HK-2 (cell line): Measurements from ENCODE around the gene DNAJB5.
"Not testable (repeated sequence)": the region's sequence is repeated elsewhere in the genome, so short reads cannot be mapped to it uniquely, and the experiment has no call there.

Source experiments
- DNase-seq: peaks from one replicate; pipeline ENCODE4 v3.0.0-alpha.2; 2018; ENCODE audit not compliant: unreplicated experiment

DNAJB5 gene

GRCh38 chr9:35000535-35001284 is 11.2 kb downstream of the DNAJB5 start:
- no peak for DNase-seq

DNA sequence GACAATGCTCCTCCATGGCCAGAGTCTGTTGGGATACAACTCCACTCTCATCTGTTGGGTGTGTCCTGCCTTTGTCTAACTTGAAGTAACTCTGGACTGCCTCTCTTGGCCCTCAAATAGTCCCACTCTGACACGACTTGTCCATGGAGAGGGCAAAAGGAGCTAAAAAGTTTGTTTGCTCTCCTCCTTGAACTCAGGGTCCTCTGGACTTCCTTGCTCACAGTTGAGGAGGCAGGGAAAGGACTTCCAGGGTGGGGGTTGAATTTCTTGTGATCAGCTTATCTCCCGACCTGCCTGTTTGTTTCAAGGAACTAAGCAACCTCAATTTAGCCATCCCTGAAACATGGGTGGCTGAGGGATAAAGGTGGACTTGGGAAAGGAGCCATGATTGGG is 11.7 kb downstream of the DNAJB5 start:
- DNase-seq: no peak

GRCh38 chr9:35001803-35002502 is 12.4 kb downstream of the DNAJB5 start:
- DNase-seq: no peak

DNA sequence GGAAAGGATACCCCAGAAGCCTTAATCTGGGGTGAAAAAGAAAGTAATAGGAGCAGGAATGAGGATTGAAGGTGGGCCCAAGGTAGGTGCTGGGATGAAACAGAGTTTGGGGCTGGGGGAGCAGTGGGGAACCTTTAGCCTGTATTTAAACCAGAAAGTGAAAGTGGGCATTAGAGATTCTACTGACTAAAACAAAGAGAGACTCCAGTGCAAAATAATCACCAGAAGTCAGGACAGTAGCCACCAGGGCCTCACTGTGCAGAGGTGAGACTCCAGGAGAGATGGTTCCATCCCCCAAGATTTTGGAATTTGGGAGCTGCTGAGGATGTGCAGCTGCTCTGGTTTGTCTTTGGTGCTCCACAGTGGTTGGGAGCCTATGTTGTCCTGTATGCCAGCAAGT is 13.1 kb downstream of the DNAJB5 start:
- no peak for DNase-seq

DNA sequence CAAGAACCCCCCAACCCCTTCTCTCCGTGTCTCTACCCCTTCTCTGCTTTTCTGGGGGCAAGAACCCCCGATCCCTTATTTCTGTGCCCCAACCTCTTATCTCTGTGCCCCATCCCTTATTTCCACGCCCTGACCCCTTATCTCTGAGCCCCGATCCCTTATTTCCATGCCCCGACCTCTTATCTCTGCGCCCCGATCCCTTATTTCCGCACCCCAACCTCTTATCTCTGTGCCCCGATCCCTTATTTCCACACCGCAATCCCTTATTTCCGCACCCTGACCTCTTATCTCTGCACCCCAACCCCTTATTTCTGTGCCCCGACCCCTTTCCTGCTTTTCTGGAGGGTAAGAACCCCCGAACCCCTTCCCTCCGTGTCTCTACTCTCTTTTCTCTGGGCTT is 14.8 kb downstream of the DNAJB5 start:
- not testable (repeated sequence) for DNase-seq

- DNase-seq: no peak
These were observed 20.9 kb downstream of the DNAJB5 start for GRCh38 chr9:35010351-35010958.

- no peak for DNase-seq
These were observed 25.0 kb downstream of the DNAJB5 start for GRCh38 chr9:35014517-35014916.

DNA sequence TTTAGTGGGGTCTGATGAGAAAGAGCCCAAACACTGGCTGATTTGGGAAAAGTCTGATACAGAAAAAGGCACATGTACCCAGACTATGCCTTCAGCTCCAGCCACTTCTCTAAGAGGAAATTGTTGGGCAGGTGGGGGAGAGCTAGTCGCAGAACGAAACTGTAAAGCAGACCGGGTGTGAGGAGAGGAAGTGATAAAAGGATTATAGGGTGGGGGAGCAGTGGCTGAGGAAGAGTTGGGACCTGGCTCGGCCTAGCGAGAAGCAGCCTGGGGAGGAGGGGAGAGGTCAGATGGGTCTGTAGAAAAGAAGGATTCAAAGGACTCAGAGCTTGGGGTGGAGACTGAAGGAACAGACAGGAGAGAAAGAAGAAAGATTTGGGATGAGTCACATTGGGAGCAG is 33.9 kb downstream of the DNAJB5 start:
- DNase-seq: not testable (repeated sequence)

GRCh38 chr9:35026671-35027070 is 37.1 kb downstream of the DNAJB5 start:
- DNase-seq: no peak

GRCh38 chr9:35027374-35027773 is 37.8 kb downstream of the DNAJB5 start:
- no peak for DNase-seq

DNA sequence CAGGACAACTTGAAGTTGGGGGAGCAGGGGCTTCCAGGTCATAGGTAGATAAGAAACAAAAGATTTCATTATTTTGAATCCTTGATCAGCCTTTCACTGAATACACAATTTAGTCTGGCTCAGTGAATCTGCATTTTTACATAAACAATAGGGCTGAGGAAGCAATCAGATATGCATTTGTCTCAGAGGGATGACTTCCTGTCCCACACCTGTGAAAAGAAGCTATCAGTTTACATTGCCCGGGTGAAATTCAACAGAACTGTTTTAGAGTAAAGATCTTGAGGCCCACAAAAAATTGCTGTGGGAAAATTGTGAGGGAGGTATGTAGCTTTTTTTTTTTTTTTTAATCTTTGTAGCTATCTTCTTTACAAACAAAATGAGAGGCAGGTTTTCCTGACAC is 38.3 kb downstream of the DNAJB5 start:
- no peak for DNase-seq

- no peak for DNase-seq
These were observed 38.8 kb downstream of the DNAJB5 start for GRCh38 chr9:35028341-35028740.

- DNase-seq: no peak
These were observed 39.7 kb downstream of the DNAJB5 start for GRCh38 chr9:35029241-35029640.

- DNase-seq: no peak
These were observed 40.3 kb downstream of the DNAJB5 start for GRCh38 chr9:35029852-35030251.

DNA sequence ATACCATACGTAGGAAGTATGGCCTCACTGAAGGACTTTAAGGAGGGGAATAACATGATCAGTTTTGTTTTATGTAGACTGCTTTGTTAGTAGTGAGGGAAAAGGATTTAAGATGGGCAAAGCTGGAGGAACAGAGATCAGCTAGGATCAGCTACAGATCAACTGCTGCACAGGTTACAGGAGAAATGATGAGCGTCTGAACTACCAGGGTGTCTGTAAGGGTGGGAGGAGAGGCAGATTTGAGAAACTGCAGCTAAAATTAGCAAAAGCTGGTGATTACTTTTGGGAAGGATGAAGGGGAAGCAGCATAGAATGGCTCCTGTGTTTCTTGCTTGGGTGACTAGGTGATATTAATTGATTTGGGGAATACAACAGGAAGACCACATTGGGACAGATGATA is 43.6 kb downstream of the DNAJB5 start:
- DNase-seq: no peak

DNA sequence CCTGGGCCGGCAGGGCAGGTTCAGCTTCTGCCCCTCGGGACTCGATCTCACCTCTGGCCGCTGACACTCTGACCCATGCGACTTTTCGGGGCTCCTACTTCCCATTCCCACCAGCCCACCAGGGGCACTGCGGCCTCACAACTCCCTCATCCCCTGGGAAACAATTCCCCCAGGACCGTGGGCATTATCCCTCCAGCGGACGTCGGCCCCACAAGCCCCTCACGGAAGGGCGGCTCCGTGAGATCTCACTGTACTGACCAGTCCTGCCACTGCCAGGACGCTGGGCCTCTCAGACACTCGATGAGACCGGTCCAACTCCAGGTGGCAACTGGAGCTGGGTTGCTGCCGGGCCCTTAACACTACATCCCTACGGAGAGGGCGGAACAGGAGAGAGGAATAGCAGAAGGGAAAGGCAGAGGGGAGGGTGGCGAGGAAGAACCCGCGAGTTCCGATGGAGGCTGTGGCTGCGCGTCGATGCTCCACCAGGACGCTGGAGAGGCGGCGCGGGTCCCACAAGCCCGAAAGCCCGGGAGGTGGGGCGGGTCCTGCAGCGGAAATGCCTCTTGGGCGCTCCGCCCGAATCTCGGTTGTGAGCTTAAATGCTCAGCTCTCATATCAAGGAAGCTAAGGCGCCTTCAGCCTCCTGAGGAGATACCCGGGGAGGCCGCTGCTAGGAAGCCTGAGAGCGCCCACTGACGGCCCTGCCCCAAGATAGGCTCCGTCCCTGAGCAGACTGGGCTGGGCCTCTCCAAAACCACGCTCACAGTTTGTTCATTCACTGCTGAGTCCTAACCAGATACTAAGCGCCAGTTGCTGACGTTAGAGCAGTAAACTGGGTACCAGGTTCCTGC is 46.5 kb downstream of the DNAJB5 start:
- DNase-seq: no peak

- DNase-seq: no peak
These were observed 52.6 kb downstream of the DNAJB5 start for GRCh38 chr9:35042081-35042604.

GRCh38 chr9:35042891-35043545 is 53.5 kb downstream of the DNAJB5 start:
- no peak for DNase-seq

- DNase-seq: no peak
These were observed 54.5 kb downstream of the DNAJB5 start for GRCh38 chr9:35044071-35044470.
